Activated naive CD4-positive, alpha-beta T cell treated with anti-CD3 and anti-CD28 coated beads, Interleukin-2, amount 10 ng/mL, durations not matched to agents 7 days and 5 days (primary cell): ENCODE results near the gene CDH12.
"Not testable (repeated sequence)": the region's sequence is repeated elsewhere in the genome, so short reads cannot be mapped to it uniquely, and the experiment has no call there.

Experiments used
- CTCF ChIA-PET: fragments of 350-600 bp; sonication (Branson Sonifier 250); formaldehyde crosslinking; loops from one replicate; lab custom pipeline; 2021; ENCODE audit warnings: antibody characterized with exemption; lab: Charles Lee
- DNase-seq: peaks from one replicate; pipeline ENCODE4 v3.0.0-alpha.2; 2020
- H3K27ac Mint-ChIP-seq: one replicate; pipeline ENCODE4 v1.8.0; 2021; ENCODE audit warnings: mild to moderate bottlenecking, moderate library complexity, mixed read lengths
- H3K27me3 Mint-ChIP-seq: one replicate; pipeline ENCODE4 v1.8.0; 2021; ENCODE audit warnings: mild to moderate bottlenecking, mixed read lengths
- H3K36me3 Mint-ChIP-seq: one replicate; pipeline ENCODE4 v1.8.0; 2021; ENCODE audit warnings: mixed read lengths
- H3K4me1 Mint-ChIP-seq: one replicate; pipeline ENCODE4 v1.8.0; 2021; ENCODE audit warnings: mixed read lengths
- H3K4me3 Mint-ChIP-seq: one replicate; pipeline ENCODE4 v1.8.0; 2021; ENCODE audit warnings: mild to moderate bottlenecking, moderate library complexity, mixed read lengths
- H3K9me3 Mint-ChIP-seq: one replicate; pipeline ENCODE4 v1.8.0; 2021; ENCODE audit warnings: mixed read lengths

The CDH12 gene

DNA sequence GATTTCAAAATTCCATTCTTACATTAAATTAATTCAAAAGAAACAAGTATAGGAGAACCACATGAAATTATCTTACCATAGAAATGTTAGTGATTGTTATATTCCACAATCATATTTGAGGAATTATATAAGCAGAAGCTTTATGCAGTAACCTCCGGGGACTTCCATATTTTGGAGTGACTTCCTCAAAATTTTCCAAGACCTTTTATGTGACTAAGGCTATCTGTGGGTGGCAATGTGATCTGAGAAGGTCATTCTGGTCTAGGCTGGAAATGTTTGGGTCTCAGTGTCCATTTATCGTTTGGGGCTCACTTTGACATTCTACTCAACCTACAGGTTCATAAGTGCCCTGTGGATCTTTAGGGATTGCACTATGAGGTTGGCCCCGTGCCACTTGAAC lies 776.6 kb downstream of the CDH12 start:
- H3K27me3 Mint-ChIP-seq: no peaks in the 10 kb centered on the region
- H3K4me3 Mint-ChIP-seq: no peak overlapping the region

DNA sequence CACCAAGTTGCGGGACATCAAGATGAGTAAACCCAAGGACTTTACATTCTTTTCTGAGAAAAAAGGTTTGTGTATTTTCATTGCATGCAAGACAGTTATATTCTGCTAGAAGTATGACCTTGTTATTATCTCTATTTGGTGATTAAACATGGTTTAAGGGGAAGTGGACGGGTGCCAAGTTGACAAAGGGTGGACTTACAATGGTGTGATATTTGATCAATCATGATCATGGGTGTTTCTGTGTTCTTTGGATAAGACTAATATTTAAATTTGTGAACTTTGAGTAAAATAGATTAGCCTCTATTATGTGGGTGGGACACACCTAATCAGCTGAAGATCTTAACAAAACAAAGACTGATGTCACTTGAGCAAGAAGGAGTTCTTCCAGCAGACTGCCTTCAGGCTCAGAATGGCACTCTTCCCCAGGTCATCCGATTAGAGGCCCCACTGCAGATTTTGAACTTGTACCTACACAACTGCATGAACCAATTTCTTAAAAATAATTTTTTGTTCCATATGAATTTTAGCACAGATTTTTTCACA lies 782.9 kb downstream of the CDH12 start:
- CTCF ChIA-PET: no interaction called here
- no peak overlapping the region for H3K4me3 Mint-ChIP-seq
- H3K27ac Mint-ChIP-seq: no peak overlapping the region
- no peaks in the 10 kb centered on the region for H3K36me3 Mint-ChIP-seq
- no peaks in the 10 kb centered on the region for H3K27me3 Mint-ChIP-seq
- H3K4me1 Mint-ChIP-seq: no peaks in the 10 kb centered on the region
- H3K9me3 Mint-ChIP-seq: peaks cover 12% of the 10 kb centered on the region
- no peak for DNase-seq

More for the DNA sequence above, 776.6 kb downstream of the CDH12 start:
- Mint-ChIP-seq H3K36me3 (no peaks in the 10 kb centered on the region), H3K4me1 (no peaks in the 10 kb centered on the region), H3K27ac (no peak overlapping the region), H3K9me3 (peaks cover 9% of the 10 kb centered on the region)
- no peak for DNase-seq
- CTCF ChIA-PET: no interaction called here

DNA sequence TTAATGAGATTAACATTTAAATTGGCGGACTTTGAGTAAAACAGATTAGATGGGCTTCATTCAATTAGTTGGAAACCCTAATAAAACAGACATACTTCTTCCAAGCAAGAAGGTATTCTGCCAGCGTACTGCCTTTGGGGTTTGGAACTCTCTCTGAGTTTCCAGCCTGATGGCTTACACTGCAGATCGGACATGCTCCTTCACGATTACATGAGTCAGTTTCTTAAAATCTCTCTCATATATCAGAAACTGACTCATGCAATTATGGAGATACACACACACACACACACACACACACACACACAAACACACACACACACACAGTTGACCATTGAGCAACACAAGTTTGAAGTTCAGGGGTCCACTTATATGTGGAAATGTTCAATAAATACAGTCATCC lies 789.4 kb downstream of the CDH12 start:
- H3K4me3 Mint-ChIP-seq: no peak overlapping the region
- no peaks in the 10 kb centered on the region for H3K27me3 Mint-ChIP-seq
- H3K27ac Mint-ChIP-seq: no peak overlapping the region
- DNase-seq: no peak
- peaks cover 15% of the 10 kb centered on the region for H3K9me3 Mint-ChIP-seq
- no peaks in the 10 kb centered on the region for H3K4me1 Mint-ChIP-seq
- CTCF ChIA-PET: no interaction called here
- no peaks in the 10 kb centered on the region for H3K36me3 Mint-ChIP-seq

DNA sequence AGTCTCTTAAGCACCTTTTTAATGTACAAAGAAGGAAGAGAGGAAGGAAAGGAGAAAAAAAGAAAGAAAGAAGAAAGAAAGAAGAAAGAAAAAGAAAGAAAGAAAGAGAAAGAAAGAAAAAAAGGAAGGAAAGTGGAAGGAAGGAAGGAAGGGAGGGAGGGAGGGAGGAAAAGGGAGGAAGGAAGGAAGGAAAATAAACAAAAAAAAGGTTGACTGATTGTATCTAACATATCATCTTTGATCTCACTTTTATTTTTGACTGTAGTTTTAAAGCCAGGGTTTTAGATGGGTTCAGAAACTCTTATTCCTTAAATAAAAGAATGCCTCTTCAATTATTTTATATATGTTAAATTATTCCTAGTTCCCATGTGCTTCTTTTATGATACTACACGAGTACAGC lies 794.5 kb downstream of the CDH12 start:
- Mint-ChIP-seq H3K36me3 (no peaks in the 10 kb centered on the region), H3K4me1 (no peaks in the 10 kb centered on the region)

DNA sequence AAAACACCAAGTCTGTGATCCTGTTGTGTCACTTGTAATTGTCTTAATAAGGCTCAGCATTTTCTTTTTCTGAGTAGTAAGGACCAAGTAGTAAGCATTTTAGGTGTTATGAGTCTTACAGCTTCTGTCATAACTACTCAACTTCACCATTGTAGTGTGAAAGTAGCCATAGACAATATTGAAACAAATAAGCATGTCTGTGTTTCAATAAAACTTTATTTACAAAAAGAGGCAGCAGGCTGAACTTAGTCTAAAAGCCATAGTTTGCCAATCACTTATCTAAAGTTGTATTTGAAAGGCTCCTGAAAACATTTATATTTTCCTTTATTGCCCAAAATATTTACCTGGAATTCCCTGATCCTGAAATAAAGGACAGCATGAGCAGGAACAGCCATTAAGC lies 796.1 kb downstream of the CDH12 start:
- Mint-ChIP-seq H3K9me3 (peaks cover 9% of the 10 kb centered on the region), H3K4me3 (no peak overlapping the region), H3K27ac (no peak overlapping the region), H3K36me3 (no peaks in the 10 kb centered on the region), H3K4me1 (no peaks in the 10 kb centered on the region), H3K27me3 (no peaks in the 10 kb centered on the region)
- no peak for DNase-seq
- CTCF ChIA-PET: no interaction called here

More for the DNA sequence above, 794.5 kb downstream of the CDH12 start:
- CTCF ChIA-PET: no interaction called here
- no peaks in the 10 kb centered on the region for H3K27me3 Mint-ChIP-seq
- H3K9me3 Mint-ChIP-seq: peaks cover 8% of the 10 kb centered on the region
- no peak overlapping the region for H3K27ac Mint-ChIP-seq
- DNase-seq: no peak
- no peak overlapping the region for H3K4me3 Mint-ChIP-seq

DNA sequence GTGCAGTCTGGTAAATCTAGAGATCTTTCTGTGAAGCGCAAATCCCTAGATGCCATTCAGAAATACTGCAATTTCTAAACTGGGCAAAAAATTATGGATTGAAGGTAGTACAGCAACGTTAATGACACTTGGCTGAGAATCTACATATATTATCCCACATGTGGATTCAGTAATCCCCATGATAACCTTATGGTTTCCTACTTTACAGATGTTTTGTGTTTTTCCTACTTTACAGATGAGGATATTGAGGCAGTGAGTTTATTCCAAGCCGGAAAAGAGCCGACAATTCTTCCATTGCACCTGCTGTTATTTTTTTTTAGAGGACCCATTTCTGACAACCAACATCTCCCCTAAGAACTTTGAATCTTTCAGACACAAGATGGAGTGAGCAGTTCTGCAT lies 796.5 kb downstream of the CDH12 start:
- H3K4me1 Mint-ChIP-seq: no peaks in the 10 kb centered on the region

DNA sequence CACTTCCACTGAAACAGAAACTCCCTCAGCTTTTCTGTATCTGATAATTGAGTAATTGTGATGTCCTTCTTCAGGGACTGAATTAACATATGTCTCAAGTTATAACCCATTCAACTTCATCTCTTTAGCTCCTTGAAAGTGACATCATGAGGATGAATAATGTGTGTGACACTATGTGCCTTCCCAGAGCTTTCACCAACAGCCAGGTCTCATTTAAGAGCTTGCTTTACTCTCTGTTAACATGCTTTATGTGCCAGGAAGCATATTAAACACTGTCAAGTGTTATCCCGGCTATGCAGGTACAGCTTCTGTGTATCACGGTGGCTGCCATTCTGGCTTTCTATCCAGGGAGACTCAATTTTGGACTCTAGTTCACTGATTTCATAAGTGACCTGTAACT lies 799.9 kb downstream of the CDH12 start:
- Mint-ChIP-seq H3K4me1 (no peaks in the 10 kb centered on the region), H3K27me3 (no peaks in the 10 kb centered on the region), H3K4me3 (no peak overlapping the region), H3K27ac (no peak overlapping the region), H3K9me3 (peaks cover 7% of the 10 kb centered on the region), H3K36me3 (no peaks in the 10 kb centered on the region)
- CTCF ChIA-PET: no interaction called here
- no peak for DNase-seq

More for the DNA sequence above, 796.5 kb downstream of the CDH12 start:
- no peak for DNase-seq
- CTCF ChIA-PET: no interaction called here
- Mint-ChIP-seq H3K9me3 (peaks cover 7% of the 10 kb centered on the region), H3K27me3 (no peaks in the 10 kb centered on the region), H3K4me3 (no peak overlapping the region), H3K27ac (no peak overlapping the region), H3K36me3 (no peaks in the 10 kb centered on the region)

DNA sequence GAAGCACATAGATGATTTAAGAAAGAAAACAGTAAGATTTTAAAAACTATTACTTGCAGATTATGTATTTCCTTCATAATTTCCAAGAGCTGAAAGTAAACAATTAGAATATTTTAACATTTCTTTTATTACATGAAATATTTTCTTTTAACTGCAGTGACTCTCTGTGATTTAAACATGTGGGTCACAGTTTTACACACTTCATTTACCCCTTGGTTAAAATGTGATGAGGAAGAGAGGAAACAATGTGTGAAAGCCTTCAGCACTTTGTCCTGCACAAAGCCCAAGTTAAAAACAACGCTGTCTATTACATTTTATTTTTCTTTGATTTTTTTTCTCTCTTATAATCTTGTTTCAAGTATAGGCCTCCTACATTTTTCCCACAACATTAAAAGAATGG lies 801.3 kb downstream of the CDH12 start:
- H3K9me3 Mint-ChIP-seq: peaks cover 7% of the 10 kb centered on the region
- no peaks in the 10 kb centered on the region for H3K27me3 Mint-ChIP-seq
- DNase-seq: no peak
- CTCF ChIA-PET: no interaction called here
- H3K36me3 Mint-ChIP-seq: no peaks in the 10 kb centered on the region
- no peak overlapping the region for H3K4me3 Mint-ChIP-seq
- H3K4me1 Mint-ChIP-seq: no peaks in the 10 kb centered on the region
- no peak overlapping the region for H3K27ac Mint-ChIP-seq

DNA sequence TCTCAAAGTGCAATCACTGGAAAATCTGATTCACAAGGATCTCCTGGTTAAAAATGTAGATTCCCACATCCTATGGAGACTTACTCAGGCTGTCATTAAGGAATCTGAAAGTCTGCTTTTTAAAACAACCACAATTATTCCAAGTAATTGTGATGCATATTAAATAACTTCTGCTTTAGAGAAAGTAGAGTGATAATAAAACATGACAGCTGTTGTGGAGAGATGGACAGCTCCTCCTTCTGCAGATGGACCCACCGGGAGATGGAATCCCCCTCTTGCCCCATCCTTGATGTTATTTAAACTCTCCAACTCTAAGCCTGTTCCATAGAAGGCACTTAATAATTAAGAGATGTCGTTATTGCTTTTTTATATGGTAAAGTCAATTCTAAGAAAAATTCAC lies 802.2 kb downstream of the CDH12 start:
- CTCF ChIA-PET: no interaction called here
- Mint-ChIP-seq H3K36me3 (no peaks in the 10 kb centered on the region), H3K27me3 (no peaks in the 10 kb centered on the region), H3K27ac (no peak overlapping the region), H3K4me1 (no peaks in the 10 kb centered on the region), H3K4me3 (no peak overlapping the region), H3K9me3 (peaks cover 2% of the 10 kb centered on the region)
- no peak for DNase-seq

DNA sequence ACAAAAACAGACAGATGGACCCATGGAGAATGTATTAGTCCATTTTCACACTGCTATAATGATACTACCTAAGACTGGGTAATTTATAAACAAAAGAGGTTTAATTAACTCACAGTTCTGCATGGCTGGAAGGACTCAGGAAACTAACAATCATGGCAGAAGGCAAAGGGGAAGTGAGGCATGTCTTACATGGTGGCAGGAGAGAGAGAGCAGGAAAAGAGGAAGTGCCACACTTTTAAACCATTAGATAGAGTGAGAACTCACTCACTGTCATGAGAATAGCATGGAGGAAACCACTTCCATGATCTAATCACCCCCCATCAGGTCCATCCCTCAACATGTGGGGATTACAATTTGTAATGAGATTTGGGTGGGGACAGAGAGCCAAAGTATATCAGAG lies 808.9 kb downstream of the CDH12 start:
- H3K4me1 Mint-ChIP-seq: no peaks in the 10 kb centered on the region
- H3K4me3 Mint-ChIP-seq: no peak overlapping the region
- CTCF ChIA-PET: no interaction called here
- no peak for DNase-seq
- peaks cover 2% of the 10 kb centered on the region for H3K9me3 Mint-ChIP-seq
- no peak overlapping the region for H3K27ac Mint-ChIP-seq
- no peaks in the 10 kb centered on the region for H3K27me3 Mint-ChIP-seq
- no peaks in the 10 kb centered on the region for H3K36me3 Mint-ChIP-seq

DNA sequence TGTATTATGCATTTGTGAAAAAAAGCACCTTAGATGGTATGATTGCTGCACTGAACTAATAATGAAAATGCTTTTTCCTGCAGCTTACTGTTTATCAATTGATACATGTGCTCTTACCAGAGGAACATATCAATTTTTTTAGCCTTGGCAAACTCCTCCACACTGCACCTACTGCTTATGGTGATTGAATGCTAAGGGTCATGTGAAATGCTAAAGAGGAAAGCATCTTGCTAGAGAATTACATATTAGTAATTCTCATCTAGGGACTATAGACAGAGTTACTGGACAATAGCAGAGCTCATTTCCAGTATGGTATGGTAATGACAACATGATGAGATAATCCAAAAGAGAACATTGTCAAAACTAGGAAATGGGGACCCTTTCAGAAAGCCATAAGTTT lies 817.1 kb downstream of the CDH12 start:
- CTCF ChIA-PET: no interaction called here
- no peak for DNase-seq
- H3K9me3 Mint-ChIP-seq: peaks cover 11% of the 10 kb centered on the region

DNA sequence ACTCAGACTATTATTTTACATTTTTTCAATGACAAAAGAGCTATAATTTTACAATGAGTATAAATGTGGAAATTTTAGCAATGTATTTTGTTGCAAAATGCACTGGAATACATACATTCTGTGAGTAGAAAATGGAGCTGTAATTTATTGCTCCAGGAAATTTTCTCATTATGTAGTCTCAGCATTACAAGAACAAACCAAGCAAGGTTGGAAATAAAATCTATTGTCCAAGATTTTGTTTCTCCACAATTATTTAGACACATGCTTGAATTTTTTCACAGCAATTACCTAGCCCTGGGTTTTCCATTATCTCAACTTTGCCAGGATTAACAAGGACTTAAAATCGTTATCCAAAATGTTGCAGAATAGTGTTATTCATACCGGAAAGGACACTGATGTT lies 820.1 kb downstream of the CDH12 start:
- Mint-ChIP-seq H3K4me3 (no peak overlapping the region), H3K4me1 (no peaks in the 10 kb centered on the region), H3K27ac (no peak overlapping the region), H3K9me3 (peaks cover 10% of the 10 kb centered on the region), H3K27me3 (no peaks in the 10 kb centered on the region), H3K36me3 (no peaks in the 10 kb centered on the region)
- CTCF ChIA-PET: no interaction called here
- DNase-seq: no peak

More for the DNA sequence above, 817.1 kb downstream of the CDH12 start:
- no peaks in the 10 kb centered on the region for H3K27me3 Mint-ChIP-seq
- H3K36me3 Mint-ChIP-seq: no peaks in the 10 kb centered on the region
- H3K27ac Mint-ChIP-seq: no peak overlapping the region
- no peaks in the 10 kb centered on the region for H3K4me1 Mint-ChIP-seq
- H3K4me3 Mint-ChIP-seq: no peak overlapping the region

DNA sequence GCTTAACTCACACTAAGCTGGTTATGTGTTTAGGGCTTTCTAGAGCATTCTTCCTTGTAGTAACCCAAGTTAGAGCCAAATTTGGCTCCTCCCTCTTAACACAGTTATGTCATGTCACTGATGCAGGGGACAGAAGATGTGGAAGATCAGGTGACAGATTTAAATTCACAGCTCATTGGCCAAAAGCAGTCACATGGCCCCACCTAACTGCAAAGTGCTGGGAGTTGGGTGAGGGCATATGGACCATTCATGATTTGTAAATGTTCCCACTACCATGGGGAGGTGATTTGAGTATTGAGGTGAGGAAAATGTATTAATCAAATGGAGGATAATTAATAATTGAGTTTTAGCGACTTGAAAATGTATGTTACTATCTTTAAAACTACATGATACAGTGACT lies 829.4 kb downstream of the CDH12 start:
- CTCF ChIA-PET: no interaction called here

DNA sequence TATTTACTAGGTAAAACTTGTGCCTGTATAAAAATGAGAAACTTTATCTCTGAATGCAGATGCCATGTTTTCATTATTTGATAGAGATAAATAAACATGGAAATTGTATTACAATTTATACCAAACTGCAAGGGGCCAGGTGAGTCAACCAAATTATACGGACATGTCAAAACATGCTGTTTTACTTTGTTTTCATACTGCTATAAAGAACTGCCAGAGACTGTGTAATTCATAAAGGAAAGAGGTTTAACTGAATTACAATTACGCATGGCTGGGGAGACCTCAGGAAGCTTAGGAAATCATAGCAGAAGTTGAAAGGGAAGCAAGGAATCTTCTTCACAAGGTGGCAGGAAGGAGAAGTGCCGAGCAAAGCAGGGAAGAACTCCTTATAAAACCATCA lies 840.3 kb downstream of the CDH12 start:
- H3K4me3 Mint-ChIP-seq, H3K27me3 Mint-ChIP-seq, DNase-seq, H3K9me3 Mint-ChIP-seq, CTCF ChIA-PET, H3K27ac Mint-ChIP-seq, H3K4me1 Mint-ChIP-seq, H3K36me3 Mint-ChIP-seq: not testable (repeated sequence)

More for the DNA sequence above, 829.4 kb downstream of the CDH12 start:
- Mint-ChIP-seq H3K27ac (no peak overlapping the region), H3K36me3 (no peaks in the 10 kb centered on the region), H3K27me3 (no peaks in the 10 kb centered on the region), H3K4me1 (no peaks in the 10 kb centered on the region), H3K9me3 (peaks cover 13% of the 10 kb centered on the region), H3K4me3 (no peak overlapping the region)
- no peak for DNase-seq

DNA sequence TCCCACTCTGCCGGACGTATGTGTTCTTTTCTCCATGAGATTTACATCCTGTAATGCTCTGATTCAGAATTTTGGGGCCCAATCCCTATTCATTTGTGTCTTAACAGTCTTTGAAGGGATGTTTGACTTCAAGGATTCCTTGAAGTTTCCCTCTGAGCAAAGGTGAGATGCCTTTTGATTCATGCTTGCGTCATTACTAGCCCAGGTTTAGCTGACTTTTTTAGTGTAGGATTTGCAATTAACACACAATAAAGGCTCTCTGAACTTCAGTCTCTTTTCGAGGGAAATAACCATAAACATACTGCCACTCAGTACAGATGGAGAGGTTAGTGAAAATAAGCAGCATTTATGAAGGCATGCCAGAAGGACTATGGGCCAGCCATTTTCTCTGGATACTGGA lies 842.3 kb downstream of the CDH12 start:
- H3K36me3 Mint-ChIP-seq, H3K4me1 Mint-ChIP-seq, H3K27me3 Mint-ChIP-seq, H3K27ac Mint-ChIP-seq, DNase-seq, CTCF ChIA-PET, H3K9me3 Mint-ChIP-seq, H3K4me3 Mint-ChIP-seq: not testable (repeated sequence)

DNA sequence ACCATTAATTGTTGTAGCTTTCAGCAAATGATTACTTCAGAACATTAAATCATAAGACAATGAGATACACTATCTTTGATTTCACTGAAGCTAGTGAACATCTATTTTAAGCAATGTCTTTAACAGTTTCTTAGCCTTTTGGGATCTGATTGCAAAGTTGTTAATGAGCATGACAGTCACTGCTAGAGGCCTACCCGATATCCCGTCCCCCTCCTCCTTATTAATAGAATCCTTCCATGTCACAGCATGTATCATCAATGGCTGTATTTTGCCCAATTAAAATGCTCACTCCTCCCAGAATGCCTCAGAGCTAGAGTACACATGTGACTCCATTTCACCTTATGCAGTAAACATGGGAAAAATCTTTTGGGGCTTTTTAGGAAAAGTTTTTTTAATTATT lies 852.0 kb downstream of the CDH12 start:
- DNase-seq, H3K27ac Mint-ChIP-seq, CTCF ChIA-PET, H3K4me3 Mint-ChIP-seq, H3K27me3 Mint-ChIP-seq, H3K4me1 Mint-ChIP-seq, H3K36me3 Mint-ChIP-seq, H3K9me3 Mint-ChIP-seq: not testable (repeated sequence)
